Panc1 (cell line): ENCODE measurements around the gene SEPTIN8.

Source experiments
- REST ChIP-seq, 2 experiments: IDR thresholded peaks; 2 replicates each; pipeline ENCODE4 v1.6.1; 2011 to 2012; ENCODE audit warnings: low read depth in 2 of 2, control low read depth in 1 of 2, low read length in 1 of 2, mild to moderate bottlenecking in 1 of 2, moderate library complexity in 1 of 2; ENCODE audit not compliant: insufficient read depth in 1 of 2
- TF ChIP-seq, protein P1 (sequence below): fragments of 450-650 bp; IDR thresholded peaks from 2 replicates; pipeline ENCODE4 v1.5.1; 2017; ENCODE audit warnings: mild to moderate bottlenecking

GRCh38 chr5:132820162-132820754, 43.2 kb upstream of the SEPTIN8 start:
- TF ChIP-seq, protein P1, sequence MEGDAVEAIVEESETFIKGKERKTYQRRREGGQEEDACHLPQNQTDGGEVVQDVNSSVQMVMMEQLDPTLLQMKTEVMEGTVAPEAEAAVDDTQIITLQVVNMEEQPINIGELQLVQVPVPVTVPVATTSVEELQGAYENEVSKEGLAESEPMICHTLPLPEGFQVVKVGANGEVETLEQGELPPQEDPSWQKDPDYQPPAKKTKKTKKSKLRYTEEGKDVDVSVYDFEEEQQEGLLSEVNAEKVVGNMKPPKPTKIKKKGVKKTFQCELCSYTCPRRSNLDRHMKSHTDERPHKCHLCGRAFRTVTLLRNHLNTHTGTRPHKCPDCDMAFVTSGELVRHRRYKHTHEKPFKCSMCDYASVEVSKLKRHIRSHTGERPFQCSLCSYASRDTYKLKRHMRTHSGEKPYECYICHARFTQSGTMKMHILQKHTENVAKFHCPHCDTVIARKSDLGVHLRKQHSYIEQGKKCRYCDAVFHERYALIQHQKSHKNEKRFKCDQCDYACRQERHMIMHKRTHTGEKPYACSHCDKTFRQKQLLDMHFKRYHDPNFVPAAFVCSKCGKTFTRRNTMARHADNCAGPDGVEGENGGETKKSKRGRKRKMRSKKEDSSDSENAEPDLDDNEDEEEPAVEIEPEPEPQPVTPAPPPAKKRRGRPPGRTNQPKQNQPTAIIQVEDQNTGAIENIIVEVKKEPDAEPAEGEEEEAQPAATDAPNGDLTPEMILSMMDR = peak; percentile 93
- TF ChIP-seq REST (IDR thresholded peaks at IDR 0.05; ENCODE audit: insufficient read depth in 1 of 2, low read depth in 2 of 2, low read length in 1 of 2) = no peak
